ENCODE measurements around the gene GFOD2.

GFOD2 gene

DNA sequence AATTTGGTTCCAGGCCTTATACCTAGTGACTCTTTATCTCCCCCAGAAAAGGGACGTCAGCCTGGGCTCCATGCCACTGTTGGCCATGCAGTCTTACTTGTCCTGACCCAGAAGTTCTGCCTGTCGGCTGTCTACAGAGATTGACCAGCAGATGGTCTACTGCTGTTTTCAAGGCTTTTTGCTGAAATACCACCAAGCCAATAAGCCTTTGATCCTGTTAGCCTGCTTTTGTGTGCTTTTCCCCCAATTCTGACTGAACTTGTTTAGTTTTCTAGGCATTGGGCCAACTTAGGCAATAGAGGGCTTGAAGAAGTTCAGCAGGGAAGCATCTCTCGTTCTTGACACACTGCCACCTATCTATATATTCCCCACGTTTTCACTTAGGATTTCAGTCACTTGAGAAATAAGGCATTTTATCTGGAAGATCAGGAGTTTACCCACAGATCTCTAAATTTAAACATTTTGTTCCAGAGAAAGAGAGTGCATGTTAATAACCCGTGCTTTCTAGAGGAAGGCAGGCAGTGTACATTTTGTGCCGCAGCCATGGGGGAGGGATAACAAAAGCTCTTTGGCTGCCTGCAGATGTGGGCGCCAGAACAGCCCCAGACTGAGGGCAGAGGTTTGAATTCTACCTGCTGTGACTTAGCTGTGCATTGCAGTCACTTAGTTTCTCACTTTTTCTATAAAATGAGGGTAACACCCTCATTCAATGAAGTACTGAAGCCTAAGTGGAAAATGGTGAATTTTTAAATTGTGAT is 86.5 kb downstream of the GFOD2 start:
- DNase-seq = no peak

DNA sequence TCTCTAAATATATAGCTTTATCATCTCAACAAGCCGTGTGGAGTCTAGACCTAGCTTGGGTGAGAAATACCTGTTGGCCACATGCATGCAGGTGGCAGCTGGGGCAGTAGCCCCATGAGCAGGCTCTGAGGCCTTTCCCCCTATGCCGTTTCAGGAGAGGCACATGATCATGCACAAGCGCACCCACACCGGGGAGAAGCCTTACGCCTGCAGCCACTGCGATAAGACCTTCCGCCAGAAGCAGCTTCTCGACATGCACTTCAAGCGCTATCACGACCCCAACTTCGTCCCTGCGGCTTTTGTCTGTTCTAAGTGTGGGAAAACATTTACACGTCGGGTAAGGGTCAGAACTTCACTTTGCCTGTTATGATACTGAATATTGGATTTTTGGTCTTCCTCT is 90.9 kb downstream of the GFOD2 start:
- no peak for DNase-seq

Data from CD4-positive, alpha-beta T cell treated with Interleukin-17A for 4 hours (primary cell).